Mucosa of gallbladder (tissue), 1 donor: ENCODE results near the gene BDH1. TPM values are rescaled to one million over a fixed set of nuclear protein-coding genes. Genes with fewer than 3 reads are reported as not detected.
"Not testable (repeated sequence)": the region's sequence is repeated elsewhere in the genome, so short reads cannot be mapped to it uniquely, and the experiment has no call there.

ENCODE experiments used
- DNase-seq: peaks from one replicate; pipeline ENCODE4 v3.0.0-alpha.2; 2020; ENCODE audit warnings: low spot score
- total RNA-seq: library from RNA; stranded (reverse); gene quantifications from one replicate; pipeline ENCODE4 v1.2.1, GENCODE V29; 2021
- donor health status: DM: no; HTN: no; CAD: no.

The BDH1 gene
- total RNA-seq, 1 donor from 2014 or later, result 62.8 TPM

DNA sequence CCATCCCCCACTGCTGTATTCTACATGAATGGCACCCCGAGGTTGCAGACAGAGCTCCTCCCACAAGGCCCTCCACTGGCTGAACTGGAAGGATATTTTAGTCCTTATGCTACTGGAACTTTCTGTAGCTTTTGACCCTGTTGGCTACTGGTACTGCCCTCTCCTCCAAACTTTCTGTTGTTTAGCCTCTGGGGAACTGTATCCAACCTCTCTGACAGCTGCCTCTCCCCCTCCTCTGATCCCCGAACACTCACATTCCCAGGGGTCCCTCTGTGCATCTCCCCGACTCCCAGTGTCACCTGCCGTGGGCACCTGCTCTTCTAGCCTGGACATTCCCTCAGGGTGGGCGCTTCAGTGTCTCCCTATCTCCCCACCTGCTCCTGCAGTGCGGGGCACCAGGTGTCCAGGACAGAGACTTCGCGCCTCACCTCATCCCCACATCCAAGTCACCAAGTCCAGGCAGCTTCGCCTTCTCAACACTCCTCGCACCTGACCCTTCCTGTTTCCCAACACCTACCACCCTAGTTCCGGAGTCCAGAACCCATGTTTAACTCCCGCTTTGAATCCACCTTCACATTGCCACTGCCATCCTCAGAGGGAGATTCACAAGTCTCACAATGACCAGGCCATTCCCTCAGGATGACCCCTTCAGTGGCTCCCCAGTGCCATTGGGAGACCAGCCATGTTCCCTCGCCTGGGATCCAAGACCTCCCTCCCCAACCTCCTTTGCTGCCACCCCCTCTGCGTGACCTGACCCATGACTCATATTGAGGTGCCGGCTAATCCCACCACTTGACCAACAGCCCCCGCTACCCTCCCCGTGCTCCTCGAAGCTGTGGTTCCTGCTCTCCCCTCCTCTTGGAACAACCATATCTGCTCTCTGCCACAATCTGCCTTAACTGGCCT lies 34.2 kb downstream of the BDH1 start:
- no peak for DNase-seq

DNA sequence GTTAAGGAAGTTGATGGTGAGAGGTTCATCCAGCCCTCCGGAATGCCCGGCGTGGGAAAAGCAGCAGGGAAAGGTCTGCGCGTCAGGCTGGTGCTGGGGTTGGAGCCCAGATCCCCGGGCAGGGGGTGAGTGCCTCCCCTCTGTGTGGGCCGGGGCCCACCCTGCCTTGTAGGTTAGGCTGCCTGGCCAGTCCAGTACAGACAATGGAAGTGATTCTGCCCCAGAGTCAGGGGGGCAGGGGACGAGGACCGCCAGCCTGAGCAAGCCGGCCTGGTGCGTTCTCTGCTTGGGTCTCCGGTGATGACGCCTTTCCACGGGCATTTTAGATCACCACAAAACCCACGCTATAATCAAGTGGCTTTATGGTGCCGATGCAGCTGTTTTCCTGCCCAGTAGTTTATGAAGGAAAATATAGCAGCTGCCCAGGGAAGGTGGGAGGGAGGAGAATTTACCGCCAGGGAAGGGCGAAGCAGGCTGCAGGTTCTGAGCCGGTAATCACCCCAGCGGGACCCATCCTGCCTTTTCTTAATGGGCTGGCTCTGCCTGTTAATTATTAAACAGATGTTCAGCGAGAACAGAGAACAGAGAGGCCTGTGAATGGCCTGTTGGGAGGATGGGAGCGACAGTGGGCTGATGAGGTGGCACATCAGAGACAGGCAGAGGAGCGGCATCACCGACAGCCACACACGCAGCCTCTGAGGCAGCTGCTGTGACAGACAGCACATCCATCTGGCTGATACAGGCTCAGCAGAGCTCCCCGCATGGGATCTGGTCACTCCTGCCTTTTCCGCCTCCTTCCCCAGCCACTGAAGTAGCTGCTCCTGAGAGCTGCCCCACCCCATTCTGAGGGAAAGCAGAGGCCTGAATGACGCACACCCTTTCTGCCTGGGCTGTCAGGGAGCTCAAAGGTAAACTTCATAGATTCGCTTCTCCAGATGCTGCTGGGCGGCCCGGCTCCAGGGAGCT lies 35.2 kb downstream of the BDH1 start:
- DNase-seq, result peak; percentile 84

DNA sequence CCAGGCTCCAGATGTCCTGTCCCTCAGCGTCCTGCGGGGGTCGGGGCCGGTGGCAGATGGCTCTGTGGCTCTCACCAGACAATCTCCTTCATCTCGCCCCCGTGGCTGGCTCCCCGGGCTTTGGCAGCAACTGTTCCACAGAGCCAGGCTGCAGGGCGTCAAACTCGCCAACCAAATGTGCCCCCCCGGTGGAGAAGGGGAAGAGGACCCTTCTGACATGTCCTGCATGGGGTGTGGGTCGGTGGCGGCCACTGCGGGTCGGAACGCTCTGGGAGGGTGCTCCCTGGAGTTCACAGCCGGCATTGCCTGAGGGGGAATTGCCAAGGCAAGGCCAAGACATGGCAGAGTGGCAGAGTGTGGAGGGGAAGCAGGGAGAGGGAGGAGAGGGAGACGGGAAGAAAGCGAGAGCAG lies 36.0 kb downstream of the BDH1 start:
- no peak for DNase-seq

DNA sequence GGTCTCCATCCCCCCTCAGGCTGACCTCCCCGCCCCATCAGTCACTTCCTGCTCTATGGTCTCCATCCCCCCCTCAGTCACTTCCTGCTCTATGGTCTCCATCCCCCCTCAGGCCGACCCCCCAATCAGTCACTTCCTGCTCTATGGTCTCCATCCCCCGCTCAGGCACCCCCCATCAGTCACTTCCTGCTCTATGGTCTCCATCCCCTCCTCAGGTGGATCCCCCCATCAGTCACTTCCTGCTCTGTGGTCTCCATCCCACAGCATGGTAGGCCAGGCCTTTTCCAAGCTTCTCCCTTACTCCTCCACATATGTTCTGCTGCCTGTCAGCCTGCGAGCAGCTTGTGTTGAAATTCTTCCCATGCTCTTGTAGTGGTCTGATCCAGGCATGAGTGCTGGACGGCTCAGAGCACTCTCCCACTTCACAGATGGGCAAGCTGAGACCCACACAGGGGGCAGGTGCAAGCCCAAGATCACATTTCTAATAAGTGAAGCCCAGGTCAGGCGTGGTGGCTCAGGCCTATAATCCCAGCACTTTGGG lies 36.8 kb downstream of the BDH1 start:
- DNase-seq, result no peak

DNA sequence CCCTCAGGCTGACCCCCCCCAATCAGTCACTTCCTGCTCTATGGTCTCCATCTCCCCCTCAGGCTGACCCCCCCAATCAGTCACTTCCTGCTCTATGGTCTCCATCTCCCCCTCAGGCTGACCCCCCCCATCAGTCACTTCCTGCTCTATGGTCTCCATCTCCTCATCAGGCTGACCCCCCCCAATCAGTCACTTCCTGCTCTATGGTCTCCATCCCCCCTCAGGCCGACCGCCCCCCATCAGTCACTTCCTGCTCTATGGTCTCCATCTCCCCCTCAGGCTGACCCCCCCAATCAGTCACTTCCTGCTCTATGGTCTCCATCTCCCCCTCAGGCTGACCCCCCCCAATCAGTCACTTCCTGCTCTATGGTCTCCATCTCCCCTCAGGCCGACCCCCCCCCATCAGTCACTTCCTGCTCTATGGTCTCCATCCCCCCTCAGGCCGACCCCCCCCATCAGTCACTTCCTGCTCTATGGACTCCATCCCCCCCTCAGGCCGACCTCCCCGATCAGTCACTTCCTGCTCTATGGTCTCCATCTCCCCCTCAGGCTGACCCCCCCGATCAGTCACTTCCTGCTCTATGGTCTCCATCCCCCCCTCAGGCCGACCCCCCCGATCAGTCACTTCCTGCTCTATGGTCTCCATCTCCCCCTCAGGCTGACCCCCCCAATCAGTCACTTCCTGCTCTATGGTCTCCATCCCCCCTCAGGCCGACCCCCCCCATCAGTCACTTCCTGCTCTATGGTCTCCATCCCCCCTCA lies 37.7 kb downstream of the BDH1 start:
- DNase-seq, result not testable (repeated sequence)

DNA sequence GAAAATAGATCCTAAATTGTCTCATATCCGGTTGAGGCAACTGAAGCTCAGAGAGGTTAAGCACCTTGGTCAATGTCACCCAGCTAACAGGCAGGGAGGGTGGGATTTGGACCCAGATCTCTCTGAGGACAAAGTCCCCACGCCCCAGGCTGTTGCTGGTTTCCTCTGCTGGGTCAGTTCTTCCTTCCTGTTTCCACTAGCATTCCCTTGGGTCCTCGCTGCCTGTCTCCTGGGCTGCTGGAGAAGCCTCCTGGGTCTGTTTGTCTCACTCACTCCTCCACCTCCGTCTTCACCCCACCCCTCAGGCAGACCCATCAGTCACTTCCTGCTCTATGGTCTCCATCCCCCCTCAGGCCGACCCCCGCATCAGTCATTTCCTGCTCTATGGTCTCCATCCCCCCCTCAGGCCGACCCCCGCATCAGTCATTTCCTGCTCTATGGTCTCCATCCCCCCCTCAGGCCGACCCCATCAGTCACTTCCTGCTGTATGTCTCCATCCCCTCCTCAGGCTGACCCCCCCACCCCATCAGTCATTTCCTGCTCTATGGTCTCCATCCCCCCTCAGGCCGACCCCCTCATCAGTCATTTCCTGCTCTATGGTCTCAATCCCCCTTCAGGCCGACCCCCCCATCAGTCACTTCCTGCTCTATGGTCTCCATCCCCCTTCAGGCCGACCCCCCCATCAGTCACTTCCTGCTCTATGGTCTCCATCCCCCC lies 38.7 kb downstream of the BDH1 start:
- DNase-seq, result not testable (repeated sequence)

DNA sequence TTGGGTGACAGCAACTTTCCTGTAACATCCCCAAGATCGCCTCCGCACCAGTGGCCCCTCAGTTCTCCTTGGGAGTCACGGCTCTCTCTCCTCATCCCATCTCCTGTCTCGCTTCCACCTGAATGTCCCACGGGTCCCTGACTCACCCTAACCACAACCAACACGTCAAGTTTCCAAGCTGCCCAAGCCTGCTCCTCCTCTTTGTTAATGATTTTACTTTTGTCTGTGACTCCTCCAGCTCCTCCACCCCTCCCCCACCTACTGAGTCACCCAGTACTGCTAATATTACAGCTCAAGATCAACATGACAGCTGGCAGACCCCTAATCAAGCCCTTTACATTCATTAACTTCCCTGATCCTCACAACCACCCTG lies 39.3 kb downstream of the BDH1 start:
- DNase-seq, result peak; percentile 91

DNA sequence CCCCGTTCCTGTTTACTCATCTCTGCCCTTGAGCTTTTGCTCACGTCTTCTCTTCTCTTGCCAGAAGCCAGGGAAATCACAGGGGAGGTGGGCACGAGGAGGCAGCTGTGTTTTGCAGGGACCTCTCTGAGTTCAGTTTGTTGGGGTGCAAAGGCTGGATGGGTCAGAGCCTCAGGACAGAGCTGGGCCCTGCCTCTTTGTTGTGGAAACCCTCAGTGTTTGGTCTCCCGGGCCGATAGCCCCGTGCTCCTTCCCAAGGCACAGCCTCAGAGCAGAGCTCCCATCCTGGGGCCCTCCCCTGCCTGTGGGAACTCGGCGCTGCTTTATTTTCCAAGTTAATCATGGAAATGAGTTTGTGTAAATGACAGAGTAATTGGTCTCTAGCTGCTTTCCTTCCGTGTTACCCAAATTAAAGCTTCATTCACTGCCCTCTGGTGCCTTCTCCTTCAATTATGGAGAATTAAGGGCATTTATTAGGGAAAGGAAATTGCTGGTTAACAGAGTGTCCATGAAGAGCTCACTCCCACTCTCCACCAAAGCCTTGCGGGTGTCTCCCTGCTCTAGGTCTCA lies 40.9 kb downstream of the BDH1 start:
- no peak for DNase-seq

DNA sequence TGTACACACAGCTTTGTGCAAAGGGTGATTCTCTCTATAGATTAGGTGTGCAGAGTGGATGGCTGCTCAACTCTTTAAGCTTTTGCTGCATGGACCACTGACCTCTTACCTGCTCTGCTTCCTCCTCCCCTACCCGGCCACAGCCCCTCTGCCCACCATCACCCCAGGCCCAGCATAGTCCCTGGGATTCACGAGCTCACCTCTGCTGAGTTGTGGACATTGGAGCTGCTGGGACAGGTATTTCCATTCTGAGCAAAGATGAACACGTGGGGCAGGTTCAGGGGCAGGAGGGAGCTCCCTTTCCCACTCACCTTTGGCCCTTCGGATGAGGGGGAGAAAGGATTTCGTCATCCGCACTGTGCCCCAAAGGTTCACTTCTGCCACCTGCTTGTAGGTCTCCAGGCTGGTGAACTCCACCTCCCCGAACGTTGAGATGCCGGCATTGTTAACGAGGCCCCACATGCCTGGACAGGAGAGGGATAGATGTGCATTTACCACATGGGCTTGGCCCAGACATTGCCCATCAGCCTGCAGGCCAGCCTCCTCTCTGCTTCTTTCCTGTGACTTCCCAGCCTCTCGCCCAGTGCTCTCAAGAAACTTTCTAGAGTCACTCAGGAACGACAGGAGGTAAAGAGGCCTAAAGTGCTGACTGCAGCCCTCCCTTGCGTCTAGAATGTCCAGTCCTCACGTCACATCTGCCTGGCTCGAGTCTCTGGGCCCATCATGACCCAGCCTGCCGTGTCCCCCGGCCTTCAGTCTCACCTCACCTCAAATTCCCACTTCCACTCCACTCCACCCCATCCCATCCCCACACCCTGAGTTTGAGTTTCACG lies 41.6 kb downstream of the BDH1 start:
- no peak for DNase-seq

- DNase-seq, result no peak
These were observed 42.8 kb downstream of the BDH1 start for GRCh38 chr3:197512691-197513571.

- no peak for DNase-seq
These were observed 43.7 kb downstream of the BDH1 start for GRCh38 chr3:197511853-197512635.

- DNase-seq, result no peak
These were observed 44.6 kb downstream of the BDH1 start for GRCh38 chr3:197511130-197511529.

DNA sequence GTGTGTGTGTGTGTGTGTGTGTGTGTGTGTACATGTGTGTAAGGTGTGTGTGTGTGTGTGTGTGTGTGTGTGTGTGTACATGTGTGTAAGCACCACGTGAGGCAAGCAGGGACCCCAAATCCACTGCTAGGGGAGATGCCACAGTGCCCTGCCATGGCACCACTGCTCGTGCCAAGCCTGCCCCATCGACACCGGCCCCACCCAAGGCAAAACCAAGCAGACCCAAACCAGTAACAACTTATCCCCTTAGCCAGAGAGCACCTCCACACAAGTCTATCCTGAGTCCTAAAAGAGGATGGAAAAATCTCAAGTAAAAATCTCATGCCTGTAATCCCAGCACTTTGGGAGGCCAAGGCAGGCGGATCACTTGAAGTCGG lies 45.1 kb downstream of the BDH1 start:
- no peak for DNase-seq

- no peak for DNase-seq
These were observed 46.6 kb downstream of the BDH1 start for GRCh38 chr3:197508924-197509775.

GRCh38 chr3:197508461-197508860 lies 47.3 kb downstream of the BDH1 start:
- DNase-seq, result no peak

DNA sequence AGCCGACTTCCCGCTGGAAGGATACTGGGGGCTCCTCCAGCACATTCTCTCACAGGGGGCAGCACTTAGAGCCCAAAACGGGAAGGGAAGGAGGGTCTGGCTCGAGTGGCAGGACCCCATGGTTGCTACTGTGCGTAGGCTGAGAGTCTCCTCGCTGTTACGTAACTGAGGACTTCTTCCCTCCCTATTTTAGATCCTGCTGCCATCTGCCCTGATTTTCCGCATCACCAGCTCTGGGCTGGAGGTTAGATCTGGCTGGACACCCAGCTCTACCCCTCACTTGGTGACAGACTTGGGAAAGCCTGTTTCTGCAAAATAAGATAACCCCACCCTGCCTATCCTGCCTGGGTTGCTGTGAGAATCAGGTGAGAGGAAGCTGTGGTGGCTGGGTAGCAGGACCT lies 47.7 kb downstream of the BDH1 start:
- DNase-seq, result no peak

DNA sequence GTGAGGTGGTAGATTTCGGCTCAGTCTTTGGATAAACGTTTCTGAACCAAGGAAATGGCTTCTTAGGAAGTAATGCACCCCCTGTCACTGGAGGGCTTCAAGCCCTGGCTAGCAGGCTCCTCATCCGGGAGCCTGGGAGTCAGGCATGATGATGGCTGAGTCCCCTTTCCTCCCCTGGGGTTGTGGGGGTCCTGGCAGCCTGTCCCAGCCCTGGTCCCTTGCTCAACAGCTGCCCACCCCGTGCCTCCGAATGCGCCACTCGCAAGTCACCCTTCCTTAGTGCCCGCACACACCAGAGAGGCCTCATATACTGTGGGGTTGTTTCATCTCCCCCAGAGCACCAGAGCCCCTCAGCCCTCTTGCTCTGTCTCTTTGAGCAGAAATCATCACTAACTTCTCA lies 48.2 kb downstream of the BDH1 start:
- no peak for DNase-seq
